Measurements from ENCODE around the gene JMJD7.

JMJD7 gene

GRCh38 chr15:41856716-41857115 lies 28.8 kb downstream of the JMJD7 start:
- no peak overlapping the region for H3K4me3 ChIP-seq (ENCODE audit: low read depth, low read length)
- TF ChIP-seq, protein P1, sequence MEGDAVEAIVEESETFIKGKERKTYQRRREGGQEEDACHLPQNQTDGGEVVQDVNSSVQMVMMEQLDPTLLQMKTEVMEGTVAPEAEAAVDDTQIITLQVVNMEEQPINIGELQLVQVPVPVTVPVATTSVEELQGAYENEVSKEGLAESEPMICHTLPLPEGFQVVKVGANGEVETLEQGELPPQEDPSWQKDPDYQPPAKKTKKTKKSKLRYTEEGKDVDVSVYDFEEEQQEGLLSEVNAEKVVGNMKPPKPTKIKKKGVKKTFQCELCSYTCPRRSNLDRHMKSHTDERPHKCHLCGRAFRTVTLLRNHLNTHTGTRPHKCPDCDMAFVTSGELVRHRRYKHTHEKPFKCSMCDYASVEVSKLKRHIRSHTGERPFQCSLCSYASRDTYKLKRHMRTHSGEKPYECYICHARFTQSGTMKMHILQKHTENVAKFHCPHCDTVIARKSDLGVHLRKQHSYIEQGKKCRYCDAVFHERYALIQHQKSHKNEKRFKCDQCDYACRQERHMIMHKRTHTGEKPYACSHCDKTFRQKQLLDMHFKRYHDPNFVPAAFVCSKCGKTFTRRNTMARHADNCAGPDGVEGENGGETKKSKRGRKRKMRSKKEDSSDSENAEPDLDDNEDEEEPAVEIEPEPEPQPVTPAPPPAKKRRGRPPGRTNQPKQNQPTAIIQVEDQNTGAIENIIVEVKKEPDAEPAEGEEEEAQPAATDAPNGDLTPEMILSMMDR (IDR thresholded peaks at IDR 0.05; ENCODE audit: low read depth, low read length) = no peak

DNA sequence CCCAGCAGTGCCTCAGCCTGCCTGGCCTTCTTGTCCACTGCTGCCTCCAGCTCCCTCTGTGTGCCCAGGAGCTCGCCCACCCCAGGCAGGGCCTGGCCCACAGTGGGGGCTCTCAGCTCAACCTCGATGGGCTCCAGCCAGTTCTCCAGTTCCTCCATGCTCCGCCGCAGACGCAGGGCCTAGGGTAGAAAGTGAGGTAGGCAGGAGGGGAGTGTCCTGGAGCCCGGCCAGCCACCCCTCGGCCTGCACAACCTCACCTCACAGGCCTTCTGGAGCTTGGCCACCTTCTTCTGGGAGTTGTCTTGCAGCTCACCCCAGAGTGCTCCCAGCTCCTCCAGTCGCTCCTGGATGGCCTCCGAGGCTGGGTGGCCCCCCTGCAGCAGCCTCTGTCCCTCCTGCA lies 29.4 kb downstream of the JMJD7 start:
- H3K4me3 ChIP-seq (ENCODE audit: low read depth, low read length) = no peak overlapping the region
- TF ChIP-seq, protein P1 (IDR thresholded peaks at IDR 0.05; ENCODE audit: low read depth, low read length) = no peak

DNA sequence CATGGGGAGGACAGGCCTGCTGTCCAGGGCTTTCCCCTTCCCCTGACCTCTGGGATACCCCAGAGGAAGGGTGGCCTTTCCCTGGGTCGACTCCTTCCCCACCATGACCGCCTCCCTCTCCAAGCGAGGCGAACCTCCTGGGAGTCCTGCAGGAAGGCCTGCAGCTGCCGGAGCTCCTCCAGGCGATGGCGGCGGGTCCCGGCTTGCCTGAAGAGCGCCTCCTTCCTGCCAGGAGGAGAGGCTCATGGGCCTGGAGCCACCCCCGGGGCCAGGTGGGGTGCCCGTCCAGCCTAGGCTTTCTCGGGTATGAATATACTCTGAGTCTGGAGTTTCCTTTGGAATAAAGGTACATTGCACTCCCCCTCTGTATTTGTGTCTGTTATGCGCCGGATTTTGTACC lies 30.9 kb downstream of the JMJD7 start:
- no peak overlapping the region for H3K4me3 ChIP-seq (ENCODE audit: low read depth, low read length)
- TF ChIP-seq, protein P1 (IDR thresholded peaks at IDR 0.05; ENCODE audit: low read depth, low read length) = no peak

DNA sequence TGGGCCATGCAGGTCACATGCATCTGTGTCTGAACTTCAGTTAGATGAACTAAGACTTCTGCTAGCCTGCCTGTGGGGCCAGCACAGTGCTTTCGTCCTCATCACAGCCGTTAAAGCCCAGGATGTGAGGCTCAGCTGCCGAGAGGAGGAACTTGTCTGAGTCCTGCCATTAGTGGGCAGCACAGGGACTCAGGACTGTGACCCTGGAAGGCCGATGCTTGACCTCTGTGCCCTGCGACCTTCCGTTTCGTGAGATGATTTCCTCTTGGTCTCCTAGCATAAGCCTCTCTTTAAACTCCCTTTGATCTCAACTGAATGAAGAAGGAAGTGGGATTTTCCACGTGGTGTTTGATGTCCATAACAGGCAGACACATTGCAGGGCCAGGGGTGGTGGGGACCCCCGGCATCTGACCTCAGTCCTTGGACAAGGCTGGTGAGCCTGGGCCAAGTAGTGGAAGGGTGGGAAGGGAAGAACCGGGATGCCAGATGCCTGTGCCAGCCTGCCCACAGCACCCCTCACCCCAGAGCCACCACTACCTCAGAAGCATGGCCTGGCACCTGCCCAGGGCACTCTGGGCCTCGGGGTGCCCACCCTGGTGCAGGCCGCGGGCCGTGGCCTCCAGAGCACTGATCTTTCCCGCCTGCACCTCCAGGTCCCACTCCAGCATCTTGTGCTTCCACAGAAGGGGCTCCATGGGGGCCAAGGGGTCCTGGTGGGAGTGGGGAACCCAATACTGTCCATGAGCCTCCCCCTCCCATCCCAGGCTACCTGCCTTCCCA lies 32.3 kb downstream of the JMJD7 start:
- TF ChIP-seq, protein P1 (IDR thresholded peaks at IDR 0.05; ENCODE audit: low read depth, low read length) = no peak
- H3K4me3 ChIP-seq (ENCODE audit: low read depth, low read length) = no peak overlapping the region

- TF ChIP-seq, protein P1 (IDR thresholded peaks at IDR 0.05; ENCODE audit: low read depth, low read length) = no peak
- no peak overlapping the region for H3K4me3 ChIP-seq (ENCODE audit: low read depth, low read length)
These were observed 34.0 kb downstream of the JMJD7 start for GRCh38 chr15:41861736-41862356.

- TF ChIP-seq, protein P1 (IDR thresholded peaks at IDR 0.05; ENCODE audit: low read depth, low read length) = no peak
- H3K4me3 ChIP-seq (ENCODE audit: low read depth, low read length) = no peak overlapping the region
These were observed 34.7 kb downstream of the JMJD7 start for GRCh38 chr15:41862515-41863116.
